NCI-H1048 (cell line): Measurements from ENCODE around the gene GPC1.

Source experiments
- DNase-seq: peaks from one replicate; lab custom pipeline; 2025; lab: John Stamatoyannopoulos, UW

The GPC1 gene

DNA sequence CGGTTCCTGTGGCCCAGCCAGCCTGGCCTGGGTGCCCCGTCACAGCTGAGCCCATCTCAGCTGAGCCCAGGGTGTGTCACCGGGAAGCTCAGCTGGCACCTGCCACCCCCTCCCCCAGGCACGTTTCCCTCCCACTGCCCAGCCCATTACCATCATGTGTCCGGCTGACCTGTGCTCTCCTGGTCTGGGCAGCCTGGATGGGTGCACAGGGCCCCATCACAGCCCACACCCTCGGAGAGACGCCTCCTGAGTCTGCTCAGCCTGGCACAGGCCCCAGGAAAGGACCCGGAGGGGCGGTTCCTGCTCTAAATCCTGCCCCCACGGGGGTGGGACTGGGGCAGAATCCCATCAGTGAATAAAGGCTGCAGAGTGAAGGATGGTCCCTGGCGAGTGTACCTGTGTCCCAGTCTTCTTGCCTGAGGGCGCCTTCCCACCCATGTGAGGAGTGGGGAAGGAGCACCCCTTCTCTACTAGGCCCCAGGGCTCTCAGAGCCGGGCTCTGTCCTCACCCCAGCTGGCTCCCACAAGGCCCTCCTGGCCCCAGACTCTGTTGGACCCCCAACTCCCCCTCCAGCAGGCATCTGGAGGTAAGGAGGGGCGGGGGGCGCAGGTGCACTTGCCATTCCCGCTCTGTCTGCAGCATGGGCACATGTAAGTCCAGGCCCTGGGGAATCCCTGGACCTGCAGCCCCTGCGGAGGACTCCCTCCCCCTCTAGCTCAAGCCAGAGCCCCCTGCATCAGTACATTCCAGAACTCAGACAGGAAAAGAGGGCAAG is 21.2 kb downstream of the GPC1 start:
- DNase-seq = no peak

DNA sequence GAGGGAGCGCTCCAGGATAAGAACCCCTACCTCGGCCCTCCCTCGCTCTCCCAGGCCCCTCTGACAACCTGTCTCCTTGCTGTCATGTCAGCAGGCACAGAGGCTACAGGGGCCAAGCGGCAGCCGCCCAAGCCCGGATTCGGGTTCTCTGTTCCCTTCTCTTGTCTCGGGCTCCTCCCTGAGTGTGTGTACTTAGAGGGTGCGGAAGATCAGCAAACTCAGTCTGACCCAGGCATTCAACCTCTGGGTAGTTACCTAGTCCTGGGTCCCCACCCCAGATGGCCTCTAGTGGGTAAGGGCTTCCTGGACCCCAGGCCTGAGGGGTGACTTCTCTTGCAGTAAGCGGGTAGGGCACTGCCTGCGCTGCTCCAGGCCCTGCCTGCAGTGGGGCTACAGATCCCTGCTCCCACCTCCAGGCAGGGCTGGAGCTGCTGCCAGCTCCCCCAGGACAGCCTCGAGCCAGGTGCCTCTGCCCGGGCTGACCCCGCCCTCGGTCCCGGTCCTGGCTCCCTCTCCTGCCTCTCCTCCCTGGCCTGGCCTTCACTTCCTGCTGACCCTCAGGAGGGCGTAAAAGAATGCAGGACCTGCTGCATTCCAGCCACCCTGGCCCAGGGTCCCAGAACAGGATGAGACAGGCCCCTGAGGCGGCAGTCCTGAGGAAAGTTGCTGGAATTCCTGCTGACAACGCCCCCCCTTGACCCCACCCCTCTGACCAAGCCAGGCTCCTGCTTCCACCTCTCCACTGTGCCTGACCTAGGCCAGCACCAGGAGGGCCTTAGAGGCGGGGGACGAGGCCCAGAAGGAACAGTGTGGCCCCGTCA is 22.0 kb downstream of the GPC1 start:
- DNase-seq = no peak

DNA sequence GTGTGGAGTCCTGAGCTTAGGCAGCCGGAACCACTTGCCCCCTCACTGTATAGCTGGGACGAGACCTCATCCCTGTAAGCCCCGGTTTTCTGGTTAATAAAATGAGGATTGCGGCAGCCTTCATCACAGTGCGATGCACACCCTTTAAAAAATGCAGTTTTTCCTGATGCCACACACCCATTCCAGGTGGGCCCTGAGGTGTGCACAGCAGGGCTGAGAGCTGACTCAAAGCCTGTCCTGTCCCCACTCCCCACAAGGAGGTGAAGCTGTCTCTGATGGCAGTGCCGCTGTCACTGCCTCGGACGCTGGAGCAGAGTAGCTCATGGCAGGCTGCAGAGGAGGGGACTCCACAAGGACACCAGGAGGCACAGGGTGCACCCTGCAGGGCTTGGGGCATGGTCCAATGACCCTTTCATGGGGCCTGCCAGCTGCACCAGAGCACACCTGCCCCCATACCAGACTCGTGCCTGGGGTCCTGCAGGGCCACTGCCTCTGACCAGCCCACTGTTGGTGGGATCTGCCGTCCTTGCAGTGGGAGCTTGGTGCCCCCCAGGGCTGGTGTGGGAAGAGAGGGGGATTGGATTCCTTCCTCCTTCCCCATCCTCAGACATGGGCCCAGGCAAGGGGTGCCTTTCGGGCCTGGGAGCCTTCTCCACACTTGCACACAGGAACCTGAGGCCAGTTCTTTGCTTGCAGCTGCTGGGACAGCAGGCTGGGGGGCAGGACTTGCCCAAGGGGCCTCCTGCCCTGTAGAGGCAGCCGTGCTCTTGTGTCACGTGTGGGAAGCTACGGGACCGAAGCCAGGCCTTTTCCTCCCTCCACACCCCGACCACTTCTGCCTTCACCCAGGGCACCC is 22.8 kb downstream of the GPC1 start:
- DNase-seq = no peak

DNA sequence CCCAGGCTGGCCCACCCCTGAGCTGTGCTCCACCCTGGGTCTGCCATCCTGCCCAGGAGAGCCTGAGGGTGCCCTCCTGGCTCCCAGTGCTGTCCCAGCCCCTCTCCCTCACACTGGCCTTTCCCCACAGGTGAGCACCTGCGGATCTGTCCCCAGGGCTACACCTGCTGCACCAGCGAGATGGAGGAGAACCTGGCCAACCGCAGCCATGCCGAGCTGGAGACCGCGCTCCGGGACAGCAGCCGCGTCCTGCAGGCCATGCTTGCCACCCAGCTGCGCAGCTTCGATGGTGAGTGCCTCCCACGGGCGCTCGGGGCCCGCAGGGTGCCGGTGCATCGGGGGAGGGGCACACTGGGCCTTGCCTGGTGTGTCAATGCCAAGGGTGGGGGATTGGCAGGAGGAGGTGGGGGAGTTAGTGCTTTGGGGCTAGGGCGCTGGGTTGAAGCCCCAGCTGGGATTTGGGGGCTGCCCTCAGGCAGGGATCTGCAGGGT is 23.5 kb downstream of the GPC1 start:
- no peak for DNase-seq

DNA sequence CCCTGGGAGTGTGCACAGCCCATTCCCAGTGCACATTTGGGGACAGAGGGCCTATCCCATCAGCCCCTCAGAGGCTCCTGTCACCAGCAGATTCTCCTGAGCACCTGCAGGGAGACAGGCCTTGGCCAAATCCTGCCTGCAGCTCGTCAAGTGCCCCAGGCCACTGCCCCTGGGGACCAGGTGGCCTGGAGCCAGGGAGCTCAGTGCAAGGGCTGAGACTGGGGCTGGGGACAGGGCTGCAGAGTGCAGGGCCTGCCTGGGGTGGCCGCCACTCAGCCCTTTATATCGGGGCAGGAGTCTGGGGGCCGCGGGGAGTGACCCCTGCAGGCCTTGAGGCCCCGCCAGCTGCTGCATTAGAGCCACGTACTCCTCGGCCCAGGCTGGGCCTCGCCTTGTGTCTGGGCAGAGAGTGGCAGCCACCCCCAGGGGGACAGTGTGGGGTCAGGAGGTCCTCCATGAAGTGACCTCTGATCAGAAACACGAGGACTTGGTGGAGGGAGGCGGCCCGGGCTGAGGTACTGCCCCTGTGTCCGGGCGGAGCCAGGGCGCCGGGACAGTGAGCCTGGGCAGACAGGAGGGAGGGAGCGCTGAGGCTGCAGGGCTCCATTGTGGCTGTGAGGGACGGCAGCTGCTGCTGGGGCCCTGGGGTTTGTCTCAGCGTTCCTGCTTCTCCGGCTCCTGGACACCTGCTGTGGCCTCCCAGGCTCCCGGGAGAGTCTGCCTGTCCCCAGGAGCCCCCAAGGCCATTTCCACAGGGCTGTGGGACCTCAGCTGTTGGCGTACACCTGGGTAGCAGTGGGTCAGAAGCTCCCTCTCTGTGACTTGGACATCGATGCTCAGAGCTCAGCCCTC is 24.2 kb downstream of the GPC1 start:
- DNase-seq = no peak

DNA sequence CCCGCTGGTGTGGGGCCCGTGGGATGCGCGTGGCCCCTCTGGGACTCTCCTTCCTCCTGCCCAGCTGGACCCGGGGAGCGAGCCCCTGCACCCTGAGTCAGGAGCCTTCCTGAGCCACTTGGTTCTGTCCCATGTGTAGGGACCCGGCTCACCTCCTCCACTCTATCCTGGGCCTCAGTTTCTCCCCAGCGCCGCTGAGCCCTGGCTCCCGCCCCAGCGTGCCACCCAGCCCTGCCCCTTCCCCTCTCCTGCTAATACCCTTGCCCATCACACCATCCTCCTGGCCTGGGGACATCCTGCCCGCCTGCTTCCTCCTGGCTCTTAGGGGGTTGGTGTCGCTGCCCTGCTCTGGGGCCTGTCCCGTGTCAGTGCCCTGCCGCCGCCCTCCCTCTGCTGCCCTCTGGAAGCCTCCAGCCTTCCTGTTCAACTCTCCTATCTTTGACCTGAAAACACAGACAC is 24.8 kb downstream of the GPC1 start:
- DNase-seq = no peak

DNA sequence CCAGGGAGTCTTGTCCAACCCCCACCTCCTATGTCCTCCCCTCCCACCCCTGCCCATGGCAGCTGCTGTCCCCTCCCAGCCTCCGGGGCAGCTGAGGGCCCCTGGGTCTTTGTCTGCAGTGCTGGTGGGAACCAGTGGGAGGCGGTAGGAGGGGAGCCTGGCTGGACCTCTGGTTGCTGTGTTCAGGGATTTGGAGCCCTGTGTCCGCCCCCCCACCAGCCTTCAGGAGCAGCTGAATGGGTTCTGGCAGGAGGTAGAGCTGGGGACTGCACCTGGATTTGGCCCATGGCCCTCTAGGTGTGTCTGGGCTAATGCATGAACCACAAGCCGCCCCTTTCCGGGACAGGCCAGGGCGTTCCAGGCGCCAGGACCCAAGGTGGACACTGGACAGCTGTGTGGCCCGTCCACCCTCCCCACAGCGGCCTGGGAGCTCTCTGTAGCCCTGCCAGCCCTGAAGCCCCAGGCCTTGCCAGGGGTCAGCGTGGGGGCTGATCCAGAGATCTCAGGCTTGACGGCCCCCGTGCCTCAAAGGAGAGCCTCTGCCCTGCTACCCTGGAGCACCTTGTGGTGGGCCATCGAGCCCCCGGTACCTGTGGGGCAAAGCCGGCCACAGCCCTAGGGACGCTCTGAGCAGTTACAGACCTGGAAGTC is 25.4 kb downstream of the GPC1 start:
- no peak for DNase-seq

DNA sequence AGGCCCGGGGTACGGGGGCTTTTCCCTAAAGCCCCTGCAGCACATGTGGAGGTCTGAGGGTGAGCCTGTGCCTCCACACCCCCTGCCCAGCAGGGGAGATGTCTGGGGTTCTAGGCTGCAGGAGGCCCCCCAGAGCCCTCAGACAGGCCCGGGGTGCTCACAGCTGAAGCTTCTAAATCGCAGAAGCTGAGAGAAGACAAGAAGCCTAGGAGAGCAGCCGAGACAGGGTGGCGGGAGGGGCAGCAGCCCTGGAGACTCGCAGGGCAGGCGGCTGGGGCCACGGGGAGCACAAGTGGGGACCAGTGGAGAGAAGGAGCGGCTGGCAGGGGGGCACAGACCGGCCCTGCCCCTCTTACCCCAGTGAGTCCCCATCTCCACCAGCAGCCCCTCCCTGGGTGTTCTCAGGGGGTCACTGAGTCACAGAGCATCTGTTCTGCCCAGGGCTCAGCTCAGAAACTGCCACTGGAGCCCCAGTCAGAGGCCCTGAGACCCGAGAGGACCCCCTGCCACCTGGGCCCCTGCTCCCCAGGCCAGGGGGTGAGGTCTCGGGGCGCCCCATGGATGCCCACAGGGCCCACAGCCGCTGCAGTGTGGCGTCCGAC is 26.1 kb downstream of the GPC1 start:
- DNase-seq = no peak

DNA sequence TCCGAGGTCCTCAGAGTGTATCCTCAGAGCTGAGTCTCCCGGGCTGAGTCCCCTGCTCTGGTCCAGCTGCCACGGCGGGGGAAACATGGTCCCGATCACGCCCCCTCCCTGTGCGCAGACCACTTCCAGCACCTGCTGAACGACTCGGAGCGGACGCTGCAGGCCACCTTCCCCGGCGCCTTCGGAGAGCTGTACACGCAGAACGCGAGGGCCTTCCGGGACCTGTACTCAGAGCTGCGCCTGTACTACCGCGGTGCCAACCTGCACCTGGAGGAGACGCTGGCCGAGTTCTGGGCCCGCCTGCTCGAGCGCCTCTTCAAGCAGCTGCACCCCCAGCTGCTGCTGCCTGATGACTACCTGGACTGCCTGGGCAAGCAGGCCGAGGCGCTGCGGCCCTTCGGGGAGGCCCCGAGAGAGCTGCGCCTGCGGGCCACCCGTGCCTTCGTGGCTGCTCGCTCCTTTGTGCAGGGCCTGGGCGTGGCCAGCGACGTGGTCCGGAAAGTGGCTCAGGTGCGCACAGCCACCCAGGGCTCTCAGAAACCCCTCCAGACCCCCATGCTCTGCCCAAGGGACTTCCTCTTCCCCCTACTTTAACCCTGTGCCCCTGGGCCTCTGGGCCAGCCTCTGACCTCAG is 26.7 kb downstream of the GPC1 start:
- no peak for DNase-seq

DNA sequence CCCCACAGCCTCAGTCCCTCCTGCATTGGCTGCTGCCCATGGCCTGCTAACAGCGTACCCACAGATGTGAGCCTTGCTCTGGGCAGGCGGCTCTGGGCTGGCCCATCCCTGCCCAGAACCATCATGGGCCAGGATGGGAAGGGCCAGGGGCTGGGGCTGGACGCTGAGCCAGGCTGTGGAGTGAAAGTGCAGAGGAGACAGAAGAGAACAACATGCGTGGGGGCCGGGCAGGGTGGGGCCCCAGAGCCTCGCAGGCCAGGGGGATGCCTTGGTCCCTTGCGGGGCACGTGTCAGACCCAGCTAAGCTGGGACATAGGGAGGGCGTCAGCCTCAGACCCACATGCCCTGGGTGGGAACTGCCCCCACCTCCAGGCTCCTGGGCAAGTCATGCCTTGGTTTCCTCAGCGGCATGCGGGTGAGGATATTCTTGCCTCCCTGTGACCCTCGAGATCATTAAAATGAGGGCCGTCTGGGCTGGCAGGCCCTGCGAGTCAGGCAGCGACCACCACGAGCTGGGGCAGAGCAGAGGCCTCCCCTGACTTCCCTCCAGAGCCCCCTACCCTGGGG is 27.3 kb downstream of the GPC1 start:
- no peak for DNase-seq

DNA sequence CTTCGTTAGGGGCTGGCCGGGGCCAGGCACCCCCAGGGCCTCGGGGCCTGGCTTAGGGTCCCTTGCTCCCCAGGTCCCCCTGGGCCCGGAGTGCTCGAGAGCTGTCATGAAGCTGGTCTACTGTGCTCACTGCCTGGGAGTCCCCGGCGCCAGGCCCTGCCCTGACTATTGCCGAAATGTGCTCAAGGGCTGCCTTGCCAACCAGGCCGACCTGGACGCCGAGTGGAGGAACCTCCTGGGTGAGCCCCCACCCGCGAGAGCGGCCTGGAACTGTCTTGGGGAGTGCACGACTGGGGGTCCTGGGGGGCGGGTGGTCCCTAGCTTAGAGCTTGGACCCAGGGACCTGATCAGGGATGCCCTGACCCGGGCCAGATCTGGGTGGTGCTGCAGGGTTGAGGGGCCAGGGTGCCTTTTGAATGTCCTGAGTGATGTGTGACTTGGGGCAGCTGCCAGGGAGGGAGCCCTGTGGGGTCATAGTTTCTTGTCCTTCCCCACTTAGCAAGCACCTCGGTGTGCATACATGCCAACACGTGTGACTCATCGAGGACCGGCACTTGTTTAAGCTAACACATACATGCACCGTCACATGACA is 27.9 kb downstream of the GPC1 start:
- no peak for DNase-seq

DNA sequence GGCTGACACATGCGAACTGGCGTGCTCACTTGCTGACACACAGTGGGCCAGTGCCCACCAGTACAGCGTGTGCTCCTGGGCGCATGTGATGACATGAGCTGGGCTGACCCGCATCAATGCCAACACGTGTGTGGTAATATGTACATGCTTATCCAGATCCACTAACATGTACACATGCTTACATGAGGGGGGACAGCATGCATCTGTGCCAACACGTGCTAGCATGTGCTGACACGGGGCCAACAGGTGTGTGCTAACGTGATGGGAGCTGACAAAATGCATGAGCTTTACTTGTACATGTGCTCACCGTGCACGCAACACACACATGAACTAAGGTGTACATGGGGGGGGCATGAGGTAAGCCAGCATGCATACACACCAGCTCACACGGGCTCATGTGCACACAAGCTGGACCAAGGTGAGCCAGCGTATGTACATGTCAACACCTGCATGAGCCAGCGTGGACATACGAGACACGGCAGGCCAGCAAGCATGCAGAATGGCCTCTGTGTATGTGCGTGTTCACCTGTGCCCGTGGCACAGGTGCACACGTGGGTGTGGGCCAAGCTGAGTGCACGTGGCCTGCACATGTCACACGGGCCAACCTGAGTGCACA is 28.5 kb downstream of the GPC1 start:
- DNase-seq = no peak

DNA sequence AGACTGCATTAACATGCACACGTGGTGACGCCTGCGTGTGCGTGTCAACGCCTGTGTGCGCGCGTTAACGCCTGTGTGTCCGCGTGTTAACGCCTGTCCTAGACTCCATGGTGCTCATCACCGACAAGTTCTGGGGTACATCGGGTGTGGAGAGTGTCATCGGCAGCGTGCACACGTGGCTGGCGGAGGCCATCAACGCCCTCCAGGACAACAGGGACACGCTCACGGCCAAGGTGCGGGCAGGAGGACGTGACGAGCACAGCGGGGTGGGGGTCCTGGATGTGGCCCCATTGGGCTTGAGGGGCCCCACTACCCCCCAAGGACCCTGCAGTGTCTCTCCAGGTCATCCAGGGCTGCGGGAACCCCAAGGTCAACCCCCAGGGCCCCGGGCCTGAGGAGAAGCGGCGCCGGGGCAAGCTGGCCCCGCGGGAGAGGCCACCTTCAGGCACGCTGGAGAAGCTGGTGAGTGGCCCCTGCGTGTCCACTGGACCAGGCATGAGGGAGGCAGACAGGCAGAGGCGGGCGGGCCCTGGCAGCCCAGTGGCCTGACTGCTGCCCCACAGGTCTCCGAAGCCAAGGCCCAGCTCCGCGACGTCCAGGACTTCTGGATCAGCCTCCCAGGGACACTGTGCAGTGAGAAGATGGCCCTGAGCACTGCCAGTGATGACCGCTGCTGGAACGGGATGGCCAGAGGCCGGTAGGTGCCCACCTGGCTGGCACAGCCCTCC is 29.2 kb downstream of the GPC1 start:
- no peak for DNase-seq

DNA sequence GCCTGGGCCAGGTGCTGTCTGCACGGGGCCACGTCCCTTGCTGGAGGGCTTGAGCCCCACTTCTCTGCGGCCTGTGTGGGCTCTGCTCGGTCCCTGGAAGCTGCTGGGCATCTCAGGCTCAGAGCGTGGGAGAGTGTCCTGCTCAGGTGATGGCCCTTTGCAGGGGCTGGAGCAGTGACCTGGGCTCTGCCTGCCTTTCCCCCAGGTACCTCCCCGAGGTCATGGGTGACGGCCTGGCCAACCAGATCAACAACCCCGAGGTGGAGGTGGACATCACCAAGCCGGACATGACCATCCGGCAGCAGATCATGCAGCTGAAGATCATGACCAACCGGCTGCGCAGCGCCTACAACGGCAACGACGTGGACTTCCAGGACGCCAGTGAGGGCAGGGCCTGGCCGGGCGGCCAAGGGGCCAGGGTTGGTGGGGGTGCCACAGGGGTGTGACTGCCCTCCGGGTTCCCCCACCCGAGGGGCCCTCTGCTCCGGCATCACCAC is 29.9 kb downstream of the GPC1 start:
- no peak for DNase-seq

DNA sequence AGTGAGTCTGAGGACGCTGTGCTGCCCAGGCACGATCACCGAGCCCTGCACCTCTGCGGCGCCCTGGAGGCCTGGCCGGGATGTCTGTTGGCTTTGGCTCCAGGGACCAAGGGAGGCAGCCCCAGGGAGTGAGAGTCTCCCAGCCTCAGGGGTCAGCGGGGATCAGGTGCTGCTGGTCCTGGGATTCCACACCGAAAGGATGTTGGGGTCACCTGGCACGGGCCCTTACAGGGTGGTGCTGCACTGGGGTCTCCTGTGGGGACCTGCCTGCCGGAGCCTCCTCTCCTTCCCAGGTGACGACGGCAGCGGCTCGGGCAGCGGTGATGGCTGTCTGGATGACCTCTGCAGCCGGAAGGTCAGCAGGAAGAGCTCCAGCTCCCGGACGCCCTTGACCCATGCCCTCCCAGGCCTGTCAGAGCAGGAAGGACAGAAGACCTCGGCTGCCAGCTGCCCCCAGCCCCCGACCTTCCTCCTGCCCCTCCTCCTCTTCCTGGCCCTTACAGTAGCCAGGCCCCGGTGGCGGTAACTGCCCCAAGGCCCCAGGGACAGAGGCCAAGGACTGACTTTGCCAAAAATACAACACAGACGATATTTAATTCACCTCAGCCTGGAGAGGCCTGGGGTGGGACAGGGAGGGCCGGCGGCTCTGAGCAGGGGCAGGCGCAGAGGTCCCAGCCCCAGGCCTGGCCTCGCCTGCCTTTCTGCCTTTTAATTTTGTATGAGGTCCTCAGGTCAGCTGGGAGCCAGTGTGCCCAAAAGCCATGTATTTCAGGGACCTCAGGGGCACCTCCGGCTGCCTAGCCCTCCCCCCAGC is 30.5 kb downstream of the GPC1 start:
- DNase-seq = no peak

DNA sequence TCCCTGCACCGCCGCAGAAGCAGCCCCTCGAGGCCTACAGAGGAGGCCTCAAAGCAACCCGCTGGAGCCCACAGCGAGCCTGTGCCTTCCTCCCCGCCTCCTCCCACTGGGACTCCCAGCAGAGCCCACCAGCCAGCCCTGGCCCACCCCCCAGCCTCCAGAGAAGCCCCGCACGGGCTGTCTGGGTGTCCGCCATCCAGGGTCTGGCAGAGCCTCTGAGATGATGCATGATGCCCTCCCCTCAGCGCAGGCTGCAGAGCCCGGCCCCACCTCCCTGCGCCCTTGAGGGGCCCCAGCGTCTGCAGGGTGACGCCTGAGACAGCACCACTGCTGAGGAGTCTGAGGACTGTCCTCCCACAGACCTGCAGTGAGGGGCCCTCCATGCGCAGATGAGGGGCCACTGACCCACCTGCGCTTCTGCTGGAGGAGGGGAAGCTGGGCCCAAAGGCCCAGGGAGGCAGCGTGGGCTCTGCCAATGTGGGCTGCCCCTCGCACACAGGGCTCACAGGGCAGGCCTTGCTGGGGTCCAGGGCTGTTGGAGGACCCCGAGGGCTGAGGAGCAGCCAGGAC is 31.2 kb downstream of the GPC1 start:
- no peak for DNase-seq
